ENCODE measurements around the gene RAD18. TPM values are rescaled to one million over a fixed set of nuclear protein-coding genes. Genes with fewer than 3 reads are reported as not detected.

Gene RAD18
- total and polyA plus RNA-seq, 9 of the 15 experiments (the other 6 are each of a cell fraction or from before 2014, with no cell fraction given), result 19.2 to 49.4 (median 34.4) TPM

GRCh38 chr3:8981296-8981695 is 18.0 kb upstream of the RAD18 start:
- ChIA-PET POLR2A (interaction anchor here (1.1 kb wide), 1 partner anchor 28 kb away, joined by 3 read pairs; no protein-coding TSS in a partner anchor), CTCF (ENCODE audit: low intra/inter-chr PET ratio) (no interaction called here)
- no peaks in the 10 kb centered on the region for H3K9me1 ChIP-seq (ENCODE audit: control insufficient read depth, insufficient read depth, low read length)
- H3K36me3 ChIP-seq (ENCODE audit: control insufficient read depth, insufficient read depth, low read length), result no peaks in the 10 kb centered on the region
- H2AFZ ChIP-seq (ENCODE audit: low read depth, low read length), result no peak overlapping the region
- intact Hi-C loops (cut with micrococcal nuclease), result loop anchor here (10.0 kb wide), 1 partner anchor 504 kb away; no protein-coding TSS in a partner anchor
- in situ Hi-C loops (cut with MboI), result no loop called here
- H3K9me3 ChIP-seq (replicated peaks; ENCODE audit: control insufficient read depth, insufficient read depth, low read depth, low read length), result no peaks in the 10 kb centered on the region
- H3K9ac ChIP-seq (ENCODE audit: insufficient read depth in 1 of 2, low read depth in 2 of 2, low read length in 2 of 2), result no peak overlapping the region
- peaks cover 0 to 8% of the 10 kb centered on the region in 2 experiments; a peak in 2 of 5 replicates for H3K4me1 ChIP-seq (replicated peaks in 1 of 2; ENCODE audit: control insufficient read depth in 2 of 2, insufficient read depth in 2 of 2, low read length in 2 of 2)
- no peak for ATAC-seq
- no peak overlapping the region for H3K4me2 ChIP-seq (ENCODE audit: insufficient read depth, low read length)
- no TSS peak for BruUV-seq (replicated peaks)
- H3K4me3 ChIP-seq, result no peak overlapping the region
- no peak overlapping the region for H3K27ac ChIP-seq (ENCODE audit: extremely low read depth, low read depth, low read length)
- no peak for DNase-seq (ENCODE audit: extremely low read depth in 1 of 4, low spot score in 3 of 4)
- no peaks in the 10 kb centered on the region for H3K79me2 ChIP-seq (ENCODE audit: control insufficient read depth, insufficient read depth, low read length)
- FAIRE-seq, result no peak
- H4K20me1 ChIP-seq (replicated peaks; ENCODE audit: control insufficient read depth, insufficient read depth, low read length), result no peaks in the 10 kb centered on the region
- whole genome bisulfite sequencing (ENCODE audit: insufficient coverage, low coverage, missing lambda C conversion rate), result under 1% methylated on average over 9 of the region's 9 CpGs
- peaks cover 46 to 65% of the 10 kb centered on the region in 2 experiments for H3K27me3 ChIP-seq (ENCODE audit: control insufficient read depth in 2 of 2, insufficient read depth in 2 of 2, low read length in 2 of 2)
- TF ChIP-seq ZNF24 (IDR thresholded peaks at IDR 0.05), result no peak
- TF ChIP-seq MLX (CRISPR knock-in tag; conservative IDR thresholded peaks at IDR 0.05), result no peak
- TF ChIP-seq PKNOX1 (IDR thresholded peaks at IDR 0.05), result no peak
- no peak for TF ChIP-seq HDAC2 (IDR thresholded peaks at IDR 0.05)
- TF ChIP-seq ARID4B (CRISPR knock-in tag; IDR thresholded peaks at IDR 0.05), result no peak
- TF ChIP-seq, protein P1, sequence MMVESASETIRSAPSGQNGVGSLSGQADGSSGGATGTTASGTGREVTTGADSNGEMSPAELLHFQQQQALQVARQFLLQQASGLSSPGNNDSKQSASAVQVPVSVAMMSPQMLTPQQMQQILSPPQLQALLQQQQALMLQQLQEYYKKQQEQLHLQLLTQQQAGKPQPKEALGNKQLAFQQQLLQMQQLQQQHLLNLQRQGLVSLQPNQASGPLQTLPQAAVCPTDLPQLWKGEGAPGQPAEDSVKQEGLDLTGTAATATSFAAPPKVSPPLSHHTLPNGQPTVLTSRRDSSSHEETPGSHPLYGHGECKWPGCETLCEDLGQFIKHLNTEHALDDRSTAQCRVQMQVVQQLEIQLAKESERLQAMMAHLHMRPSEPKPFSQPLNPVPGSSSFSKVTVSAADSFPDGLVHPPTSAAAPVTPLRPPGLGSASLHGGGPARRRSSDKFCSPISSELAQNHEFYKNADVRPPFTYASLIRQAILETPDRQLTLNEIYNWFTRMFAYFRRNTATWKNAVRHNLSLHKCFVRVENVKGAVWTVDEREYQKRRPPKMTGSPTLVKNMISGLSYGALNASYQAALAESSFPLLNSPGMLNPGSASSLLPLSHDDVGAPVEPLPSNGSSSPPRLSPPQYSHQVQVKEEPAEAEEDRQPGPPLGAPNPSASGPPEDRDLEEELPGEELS (CRISPR knock-in tag; IDR thresholded peaks at IDR 0.05; ENCODE audit: borderline replicate concordance), result no peak
- no peak for TF ChIP-seq ZNF431 (CRISPR knock-in tag; IDR thresholded peaks at IDR 0.05)
- no peak for TF ChIP-seq TCF7 (IDR thresholded peaks at IDR 0.05; ENCODE audit: borderline replicate concordance)
- TF ChIP-seq ZNF277 (CRISPR knock-in tag; IDR thresholded peaks at IDR 0.05; ENCODE audit: borderline replicate concordance), result no peak
- TF ChIP-seq PHF8 (IDR thresholded peaks at IDR 0.05; ENCODE audit: borderline replicate concordance, low read length), result no peak
